Stimulated activated CD4-positive, alpha-beta T cell treated with anti-CD3 and anti-CD28 coated beads, Interleukin-12 subunit alpha, Interleukin-12 subunit beta, amount 100 ng/mL, for 24 hours (primary cell): Measurements from ENCODE around the gene UGT3A2.
"Not testable (repeated sequence)": the region's sequence is repeated elsewhere in the genome, so short reads cannot be mapped to it uniquely, and the experiment has no call there.

ENCODE experiments used
- DNase-seq, 2 experiments: peaks; one replicate each; pipeline ENCODE4 v3.0.0-alpha.2; 2020; ENCODE audit warnings: low read depth in 2 of 2

The UGT3A2 gene

GRCh38 chr5:36054647-36055046 lies 12.0 kb downstream of the UGT3A2 start:
- no peak for DNase-seq

- DNase-seq, result no peak
These were observed 14.1 kb downstream of the UGT3A2 start for GRCh38 chr5:36052538-36052937.

GRCh38 chr5:36049949-36050348 lies 16.7 kb downstream of the UGT3A2 start:
- no peak for DNase-seq

DNA sequence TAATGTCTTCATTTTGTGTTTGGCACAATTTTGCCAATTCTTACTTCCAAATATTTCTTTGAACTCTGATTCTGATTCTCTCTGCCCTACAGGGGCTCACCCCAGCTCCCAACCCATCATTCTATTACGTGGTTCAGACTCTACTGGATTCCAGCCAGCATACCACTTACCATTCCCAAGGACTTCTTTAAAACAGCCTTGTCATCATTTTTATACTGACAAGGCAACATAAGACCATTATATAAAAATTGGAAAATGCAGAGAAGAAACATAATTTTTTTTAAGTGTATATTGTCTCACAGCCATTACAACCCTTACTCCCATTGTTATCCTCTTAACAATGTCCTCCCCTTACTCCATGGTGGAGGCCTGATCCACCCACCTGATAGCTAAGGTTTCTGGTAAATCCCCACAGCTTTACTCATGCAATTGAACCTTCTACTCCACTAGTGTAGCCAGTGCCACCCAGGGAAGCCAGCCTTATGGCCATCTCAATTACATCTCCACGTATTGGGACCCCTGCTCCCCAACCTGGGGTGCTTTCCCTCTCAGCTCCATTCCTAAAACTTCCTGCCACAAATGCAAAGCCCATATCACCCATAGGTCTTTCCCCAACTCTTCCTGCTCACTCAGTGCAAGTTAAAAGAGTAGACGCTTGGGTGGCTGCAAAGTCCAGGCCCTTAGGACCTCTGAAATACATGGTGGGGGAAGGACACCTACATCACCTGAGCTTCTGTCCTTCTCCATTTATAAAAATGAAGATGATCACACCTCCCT lies 19.1 kb downstream of the UGT3A2 start:
- DNase-seq, result no peak

GRCh38 chr5:36045895-36046294 lies 20.8 kb downstream of the UGT3A2 start:
- DNase-seq, result no peak

GRCh38 chr5:36041537-36041845 lies 25.2 kb downstream of the UGT3A2 start:
- DNase-seq, result no peak

GRCh38 chr5:36040651-36041536 lies 25.8 kb downstream of the UGT3A2 start:
- no peak for DNase-seq

DNA sequence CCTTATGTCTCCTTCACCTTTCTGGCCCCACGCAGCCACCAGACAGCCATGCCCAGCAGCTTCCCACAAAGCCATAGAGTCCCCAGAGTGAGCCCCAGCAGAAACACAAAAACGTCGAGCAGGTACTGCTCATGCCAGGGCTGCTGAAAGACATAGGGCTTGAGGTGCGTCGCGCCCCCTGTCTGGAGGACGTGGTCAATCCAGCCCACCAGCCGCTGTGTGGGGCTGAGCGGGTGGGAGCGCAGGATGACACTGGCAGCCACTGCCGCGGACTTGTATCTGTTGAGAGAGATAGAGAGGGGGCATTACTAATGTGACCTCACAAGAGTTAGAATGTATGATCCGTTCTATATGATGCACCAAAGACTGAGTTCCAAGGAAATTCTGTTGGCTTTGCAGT lies 31.0 kb downstream of the UGT3A2 start:
- no peak for DNase-seq

- not testable (repeated sequence) for DNase-seq
These were observed 32.0 kb downstream of the UGT3A2 start for GRCh38 chr5:36034536-36035134.

- no peak for DNase-seq
These were observed 33.2 kb downstream of the UGT3A2 start for GRCh38 chr5:36033486-36033885.

DNA sequence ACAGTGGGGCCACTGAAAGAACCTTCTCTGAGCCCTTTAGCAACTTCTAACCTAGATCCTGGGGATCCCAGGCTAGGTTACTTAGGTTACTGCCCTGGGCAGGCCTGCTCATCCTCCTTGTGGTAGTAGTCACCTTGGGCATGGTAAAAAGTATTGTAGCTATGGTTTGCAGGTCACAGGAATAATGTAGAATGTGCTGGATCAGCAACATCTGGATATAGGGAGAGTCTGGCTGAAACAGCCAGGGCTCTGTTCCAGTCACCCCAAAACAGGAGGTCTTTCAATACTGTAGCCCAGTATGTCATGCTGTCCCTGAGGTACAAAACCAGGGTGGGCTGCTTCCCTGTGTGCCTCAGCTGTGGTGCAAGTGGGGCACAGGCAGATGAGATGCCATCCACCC lies 33.6 kb downstream of the UGT3A2 start:
- DNase-seq, result no peak

GRCh38 chr5:36031223-36031622 lies 35.5 kb downstream of the UGT3A2 start:
- DNase-seq, result no peak

GRCh38 chr5:36029914-36030313 lies 36.8 kb downstream of the UGT3A2 start:
- DNase-seq, result no peak

DNA sequence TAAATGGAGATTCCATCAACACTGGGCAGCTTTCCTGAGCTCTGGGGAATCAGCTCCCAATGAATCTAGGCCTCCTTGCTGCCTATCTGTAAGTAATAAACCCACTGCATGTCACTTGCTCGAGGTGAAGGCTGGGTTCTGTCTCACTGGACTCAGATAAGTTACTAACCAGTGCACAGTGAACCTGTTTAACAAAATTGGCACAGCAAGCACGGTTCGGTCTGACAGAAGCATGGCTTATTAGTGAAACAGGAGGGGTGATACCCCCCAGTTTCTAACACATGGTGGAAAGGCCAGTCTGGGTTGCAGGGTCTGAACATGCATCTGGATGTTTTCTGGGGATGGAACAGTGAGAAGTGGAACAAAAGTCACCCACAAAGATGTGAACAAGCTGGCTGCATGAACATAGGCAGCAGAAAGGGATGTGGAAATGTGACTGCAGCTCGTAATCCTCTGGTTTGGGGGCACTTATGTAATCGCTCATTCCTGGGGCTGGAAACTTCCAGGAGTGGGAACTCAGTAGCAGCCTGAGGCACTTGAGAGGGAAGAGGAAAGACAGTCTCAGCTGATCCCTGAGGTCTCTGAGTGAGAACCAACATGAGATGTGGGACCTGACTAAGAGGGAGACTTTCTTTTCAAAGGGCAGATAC lies 37.7 kb downstream of the UGT3A2 start:
- DNase-seq, result no peak

GRCh38 chr5:36027711-36028110 lies 39.0 kb downstream of the UGT3A2 start:
- DNase-seq, result no peak

GRCh38 chr5:36026706-36027465 lies 39.8 kb downstream of the UGT3A2 start:
- no peak for DNase-seq

DNA sequence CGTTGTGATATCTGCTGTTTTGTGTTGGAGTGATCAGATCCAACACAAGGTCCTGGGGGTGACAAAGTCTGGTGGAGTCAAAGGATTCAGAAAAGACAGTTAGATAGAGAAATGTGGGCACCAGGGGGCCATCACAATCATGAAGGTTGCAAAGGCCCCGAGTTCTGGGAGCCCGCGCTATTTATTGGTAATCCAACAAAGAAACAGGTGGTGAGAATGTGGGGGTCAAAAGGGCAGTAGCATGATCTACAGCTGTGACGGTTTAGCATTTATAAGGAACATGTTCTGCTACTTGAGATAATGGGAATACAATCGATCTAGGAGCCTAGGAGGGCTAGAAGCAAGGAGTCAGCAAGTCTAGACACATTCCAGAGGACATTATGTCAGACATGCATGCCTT lies 44.4 kb downstream of the UGT3A2 start:
- not testable (repeated sequence) for DNase-seq

DNA sequence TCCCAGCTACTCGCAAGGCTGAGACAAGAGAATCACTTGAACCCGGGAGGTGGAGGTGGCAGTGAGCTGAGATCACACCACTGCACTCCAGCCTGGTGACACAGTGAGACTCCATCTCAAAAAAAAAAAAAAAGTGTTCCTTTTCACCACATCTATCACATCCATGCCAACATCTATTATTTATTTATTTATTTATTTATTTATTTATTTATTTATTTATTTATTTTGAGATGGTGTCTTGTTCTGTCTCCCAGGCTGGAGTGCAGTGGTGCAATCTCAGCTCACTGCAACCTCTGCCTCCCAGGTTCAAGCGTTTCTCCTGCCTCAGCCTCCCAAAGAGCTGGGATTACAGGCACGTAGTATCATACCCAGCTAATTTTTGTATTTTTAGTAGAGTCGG lies 47.1 kb downstream of the UGT3A2 start:
- not testable (repeated sequence) for DNase-seq

- no peak for DNase-seq
These were observed 49.1 kb downstream of the UGT3A2 start for GRCh38 chr5:36017622-36018021.

DNA sequence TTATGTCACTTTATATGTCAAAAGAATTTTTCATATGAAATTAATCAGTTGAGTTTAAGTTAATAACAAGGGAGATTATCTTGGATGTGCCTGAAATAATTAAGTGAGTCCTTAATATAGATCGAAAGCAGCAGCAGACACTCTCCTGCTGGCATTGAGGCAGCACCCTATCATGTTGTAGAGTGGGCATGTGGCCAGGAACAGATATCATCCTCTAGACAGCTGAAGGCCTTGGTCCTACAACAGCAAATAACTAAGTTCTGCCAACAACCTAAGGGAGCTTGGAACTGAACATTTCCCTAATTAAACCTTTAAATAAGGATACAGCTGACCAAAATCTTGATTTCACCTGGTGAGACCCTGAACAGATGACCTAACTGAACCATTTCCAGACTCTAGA lies 49.7 kb downstream of the UGT3A2 start:
- DNase-seq, result no peak

- DNase-seq, result no peak
These were observed 53.5 kb downstream of the UGT3A2 start for GRCh38 chr5:36013182-36013581.
